ENCODE results near the gene CNTN2. TPM values are rescaled to one million over a fixed set of nuclear protein-coding genes. Genes with fewer than 3 reads are reported as not detected.
A peak's percentile ranks its signal among the peaks of the same experiment; 100 is the strongest.

CNTN2 gene
- total and polyA plus RNA-seq, 8 donors: 0.12 to 2.2 (median 0.58) TPM; not detected in 3

DNA sequence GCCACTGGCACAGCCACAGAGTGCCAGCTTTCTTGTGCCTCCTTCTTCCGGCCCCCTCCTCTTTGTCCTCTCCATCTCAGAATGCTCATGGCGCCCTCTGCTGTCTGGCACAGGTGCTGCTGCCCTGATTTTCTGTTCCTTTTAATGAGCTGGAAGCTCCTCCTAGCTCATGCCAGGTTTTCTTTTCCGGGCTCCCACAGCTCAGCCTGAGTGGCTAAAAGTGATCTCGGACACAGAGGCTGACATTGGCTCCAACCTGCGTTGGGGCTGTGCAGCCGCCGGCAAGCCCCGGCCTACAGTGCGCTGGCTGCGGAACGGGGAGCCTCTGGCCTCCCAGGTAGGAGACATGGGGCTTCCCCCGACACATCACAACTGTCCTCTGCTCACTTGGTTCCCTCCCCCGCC lies 18.7 kb downstream of the CNTN2 start:
- H3K4me3 ChIP-seq: no peak overlapping the region
- intact Hi-C loops (cut with DNase I; ENCODE audit: low total_unique reads): no loop called here
- DNase-seq: peak; percentile 72 to 91
- H3K9me3 ChIP-seq: no peaks in the 10 kb centered on the region
- no peaks in the 10 kb centered on the region for H3K36me3 ChIP-seq
- no peak overlapping the region for H3K27ac ChIP-seq
- WGBS, 5 donors: 24 to 41% (median 30%) methylated on average over 13 of the region's 13 CpGs
- peaks cover 0 to 10% (median 0%) of the 10 kb centered on the region in 3 donors for H3K27me3 ChIP-seq
- peaks cover 0 to 8% (median 3%) of the 10 kb centered on the region in 4 donors for H3K4me1 ChIP-seq
- TF ChIP-seq, protein P1, sequence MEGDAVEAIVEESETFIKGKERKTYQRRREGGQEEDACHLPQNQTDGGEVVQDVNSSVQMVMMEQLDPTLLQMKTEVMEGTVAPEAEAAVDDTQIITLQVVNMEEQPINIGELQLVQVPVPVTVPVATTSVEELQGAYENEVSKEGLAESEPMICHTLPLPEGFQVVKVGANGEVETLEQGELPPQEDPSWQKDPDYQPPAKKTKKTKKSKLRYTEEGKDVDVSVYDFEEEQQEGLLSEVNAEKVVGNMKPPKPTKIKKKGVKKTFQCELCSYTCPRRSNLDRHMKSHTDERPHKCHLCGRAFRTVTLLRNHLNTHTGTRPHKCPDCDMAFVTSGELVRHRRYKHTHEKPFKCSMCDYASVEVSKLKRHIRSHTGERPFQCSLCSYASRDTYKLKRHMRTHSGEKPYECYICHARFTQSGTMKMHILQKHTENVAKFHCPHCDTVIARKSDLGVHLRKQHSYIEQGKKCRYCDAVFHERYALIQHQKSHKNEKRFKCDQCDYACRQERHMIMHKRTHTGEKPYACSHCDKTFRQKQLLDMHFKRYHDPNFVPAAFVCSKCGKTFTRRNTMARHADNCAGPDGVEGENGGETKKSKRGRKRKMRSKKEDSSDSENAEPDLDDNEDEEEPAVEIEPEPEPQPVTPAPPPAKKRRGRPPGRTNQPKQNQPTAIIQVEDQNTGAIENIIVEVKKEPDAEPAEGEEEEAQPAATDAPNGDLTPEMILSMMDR (IDR thresholded peaks at IDR 0.05): peak in 5 of 7 experiments; percentile 65 to 84 (median 72)
- no peak for TF ChIP-seq POLR2A (IDR thresholded peaks at IDR 0.05)

DNA sequence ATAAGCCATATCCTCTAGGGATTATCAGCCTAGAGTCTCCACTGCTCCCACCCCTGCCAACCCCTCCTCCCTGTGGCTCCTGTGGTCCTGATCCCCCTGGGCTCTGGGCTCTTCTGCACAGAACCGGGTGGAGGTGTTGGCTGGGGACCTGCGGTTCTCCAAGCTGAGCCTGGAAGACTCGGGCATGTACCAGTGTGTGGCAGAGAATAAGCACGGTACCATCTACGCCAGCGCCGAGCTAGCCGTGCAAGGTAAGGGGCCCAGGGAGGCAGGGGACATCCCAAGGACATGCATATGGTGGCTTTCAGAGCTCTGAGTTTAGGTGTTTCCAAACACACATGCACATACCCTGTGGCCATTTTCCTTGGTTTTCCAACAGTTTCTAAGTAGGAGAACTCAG lies 19.3 kb downstream of the CNTN2 start:
- no peak for DNase-seq
- 86 to 95% (median 93%) methylated on average over 8 of the region's 8 CpGs for WGBS, 5 donors
- intact Hi-C loops (cut with DNase I; ENCODE audit: low total_unique reads): no loop called here

DNA sequence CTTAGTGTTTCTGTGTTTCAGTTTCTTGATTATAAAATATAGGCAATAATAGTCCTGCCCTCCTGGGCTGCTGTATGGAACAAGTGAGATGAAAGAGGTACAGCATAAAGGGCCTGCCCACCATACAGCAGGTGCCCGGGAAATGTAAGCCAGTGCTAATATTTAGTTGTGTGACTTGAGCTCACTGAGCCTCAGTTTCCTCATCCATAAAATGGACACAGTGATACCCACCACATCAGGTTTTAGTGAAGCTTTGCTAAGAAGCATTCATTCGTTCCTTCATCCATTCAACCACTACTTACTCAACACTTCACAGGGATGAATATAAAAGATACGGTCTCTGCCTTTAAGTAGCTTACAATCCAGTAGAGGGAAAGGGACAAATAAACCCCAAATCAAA lies 19.9 kb downstream of the CNTN2 start:
- no peak for DNase-seq
- H3K36me3 ChIP-seq: no peaks in the 10 kb centered on the region
- 78 to 89% (median 79%) methylated on average over 3 of the region's 3 CpGs for WGBS, 5 donors
- H3K4me3 ChIP-seq: no peak overlapping the region
- intact Hi-C loops (cut with DNase I; ENCODE audit: low total_unique reads): no loop called here
- H3K4me1 ChIP-seq: peaks cover 0 to 8% (median 3%) of the 10 kb centered on the region in 4 donors
- H3K9me3 ChIP-seq: no peaks in the 10 kb centered on the region
- H3K27me3 ChIP-seq: peaks cover 0 to 10% (median 0%) of the 10 kb centered on the region in 3 donors
- TF ChIP-seq POLR2A (IDR thresholded peaks at IDR 0.05) (no peak), EP300 (IDR thresholded peaks at IDR 0.05) (no peak), POLR2AphosphoS5 (IDR thresholded peaks at IDR 0.05) (no peak)
- TF ChIP-seq, protein P1 (IDR thresholded peaks at IDR 0.05): no peak
- no peak overlapping the region for H3K27ac ChIP-seq

More for the DNA sequence above, 19.3 kb downstream of the CNTN2 start:
- H3K36me3 ChIP-seq: no peaks in the 10 kb centered on the region
- H3K27ac ChIP-seq: no peak overlapping the region
- no peak overlapping the region for H3K4me3 ChIP-seq
- no peaks in the 10 kb centered on the region for H3K9me3 ChIP-seq
- no peak for TF ChIP-seq EP300 (IDR thresholded peaks at IDR 0.05)
- TF ChIP-seq, protein P1 (IDR thresholded peaks at IDR 0.05): no peak
- TF ChIP-seq POLR2A (IDR thresholded peaks at IDR 0.05): no peak
- TF ChIP-seq POLR2AphosphoS5 (IDR thresholded peaks at IDR 0.05): no peak
- H3K4me1 ChIP-seq: peaks cover 0 to 8% (median 3%) of the 10 kb centered on the region in 4 donors
- peaks cover 0 to 10% (median 0%) of the 10 kb centered on the region in 3 donors for H3K27me3 ChIP-seq

DNA sequence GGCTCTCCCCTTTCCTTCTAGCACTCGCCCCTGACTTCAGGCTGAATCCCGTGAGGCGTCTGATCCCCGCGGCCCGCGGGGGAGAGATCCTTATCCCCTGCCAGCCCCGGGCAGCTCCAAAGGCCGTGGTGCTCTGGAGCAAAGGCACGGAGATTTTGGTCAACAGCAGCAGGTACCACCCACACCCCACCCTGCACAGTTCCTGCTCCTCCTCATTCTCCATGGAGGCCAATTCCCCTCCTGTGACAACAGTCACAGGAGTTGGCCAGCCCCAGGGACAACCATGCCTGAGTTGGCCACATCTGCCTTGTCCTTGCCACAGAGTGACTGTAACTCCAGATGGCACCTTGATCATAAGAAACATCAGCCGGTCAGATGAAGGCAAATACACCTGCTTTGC lies 21.3 kb downstream of the CNTN2 start:
- WGBS, 5 donors: 74 to 80% (median 77%) methylated on average over 10 to 11 of the region's 11 CpGs
- Histone ChIP-seq H3K9me3 (no peaks in the 10 kb centered on the region), H3K4me1 (peaks cover 0 to 8% (median 3%) of the 10 kb centered on the region in 4 donors), H3K27ac (no peak overlapping the region), H3K27me3 (peaks cover 0 to 10% (median 0%) of the 10 kb centered on the region in 3 donors), H3K36me3 (no peaks in the 10 kb centered on the region), H3K4me3 (no peak overlapping the region)
- no peak for DNase-seq
- TF ChIP-seq POLR2A (IDR thresholded peaks at IDR 0.05) (no peak), POLR2AphosphoS5 (IDR thresholded peaks at IDR 0.05) (no peak), EP300 (IDR thresholded peaks at IDR 0.05) (no peak)
- TF ChIP-seq, protein P1 (IDR thresholded peaks at IDR 0.05): no peak
- intact Hi-C loops (cut with DNase I; ENCODE audit: low total_unique reads): no loop called here
